SHP77 (cell line): Measurements from ENCODE around the gene ATG13.
"Not testable (repeated sequence)": the region's sequence is repeated elsewhere in the genome, so short reads cannot be mapped to it uniquely, and the experiment has no call there.

Source experiments
- DNase-seq, 2 experiments: peaks; one replicate each; lab custom pipeline; 2025; lab: John Stamatoyannopoulos, UW

The ATG13 gene

DNA sequence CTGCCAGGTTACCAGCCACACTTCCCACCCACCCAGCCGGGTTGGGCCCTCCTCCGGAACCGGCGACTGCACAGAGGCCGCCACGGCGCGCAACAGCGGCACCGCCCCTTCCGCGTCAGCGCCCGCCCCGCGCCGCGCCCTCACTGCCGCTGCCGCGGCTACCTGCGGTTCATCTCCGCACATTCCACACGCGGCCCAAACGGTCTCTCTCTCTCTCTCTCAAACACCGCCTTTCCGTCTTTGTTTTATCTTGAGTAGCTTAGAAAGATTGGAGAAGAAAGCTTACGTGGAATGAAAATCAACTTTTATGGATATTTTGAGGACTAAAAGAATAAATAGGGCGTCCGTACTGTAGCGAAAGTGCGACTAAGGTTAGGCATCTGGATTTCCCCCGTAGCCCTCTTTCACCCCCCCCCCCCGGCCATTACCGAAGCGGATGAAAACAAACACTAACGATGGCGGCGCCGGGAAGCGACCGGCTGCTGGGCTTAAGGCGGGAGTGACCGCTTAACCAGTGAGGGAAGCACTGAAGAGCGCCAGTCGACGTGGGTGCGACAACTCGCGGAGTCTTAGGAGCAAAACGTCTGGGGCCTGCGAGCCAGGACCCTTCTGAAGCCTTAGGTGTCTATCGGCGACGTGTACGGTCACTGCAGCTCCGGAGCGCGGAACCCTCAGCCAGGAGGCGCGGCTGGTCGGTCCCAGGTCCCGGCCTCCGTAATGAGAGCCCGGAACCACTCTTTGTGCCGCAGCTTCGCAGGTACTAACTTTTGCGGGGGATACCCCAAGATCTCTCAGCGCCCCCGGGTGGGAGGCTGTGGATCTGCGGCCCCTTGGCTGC lies at the start of gene ATG13, which contains the start of gene HARBI1:
Gene ATG13, plus strand, starts transcription at position 420 of the 838 bp plus-strand sequence. CDS start 26,739 bp downstream, outside the sequence.
Gene HARBI1, minus strand, starts transcription at position 94 of the 838 bp plus-strand sequence. CDS start 990 bp downstream, outside the sequence.
- DNase-seq = peak; percentile 75 to 77

GRCh38 chr11:46570790-46571398 lies 46.5 kb upstream of the ATG13 start:
- DNase-seq = no peak

DNA sequence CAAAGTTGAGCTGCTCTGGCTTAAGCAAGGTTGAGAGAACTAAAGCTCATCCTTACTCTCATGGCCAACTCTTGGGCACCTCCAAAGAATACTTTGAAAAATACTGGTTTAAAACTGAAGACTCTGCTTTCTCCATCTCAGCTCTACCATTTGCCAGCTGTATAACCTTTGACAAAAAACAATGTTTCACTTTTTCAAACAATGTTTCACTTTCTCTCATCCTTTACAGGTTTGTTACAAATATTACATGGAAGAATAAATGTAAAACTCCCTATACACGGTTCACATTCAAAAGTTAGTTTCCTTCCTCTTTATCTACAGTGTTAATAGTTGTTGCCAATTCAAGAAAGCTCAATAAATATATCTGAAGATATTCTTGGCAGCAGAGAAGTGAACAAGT lies 42.7 kb upstream of the ATG13 start:
- DNase-seq = no peak

GRCh38 chr11:46577058-46577457 lies 40.3 kb upstream of the ATG13 start:
- no peak for DNase-seq

GRCh38 chr11:46582588-46582987 lies 34.8 kb upstream of the ATG13 start:
- no peak for DNase-seq

DNA sequence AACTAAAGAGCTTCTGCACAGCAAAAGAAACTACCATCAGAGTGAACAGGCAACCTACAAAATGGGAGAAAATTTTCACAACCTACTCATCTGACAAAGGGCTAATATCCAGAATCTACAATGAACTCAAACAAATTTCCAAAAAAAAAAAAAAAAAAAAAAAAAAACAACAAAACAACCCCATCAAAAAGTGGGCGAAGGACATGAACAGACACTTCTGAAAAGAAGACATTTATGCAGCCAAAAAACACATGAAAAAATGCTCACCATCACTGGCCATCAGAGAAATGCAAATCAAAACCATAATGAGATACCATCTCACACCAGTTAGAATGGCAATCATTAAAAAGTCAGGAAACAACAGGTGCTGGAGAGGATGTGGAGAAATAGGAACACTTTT lies 33.8 kb upstream of the ATG13 start:
- DNase-seq = not testable (repeated sequence)

DNA sequence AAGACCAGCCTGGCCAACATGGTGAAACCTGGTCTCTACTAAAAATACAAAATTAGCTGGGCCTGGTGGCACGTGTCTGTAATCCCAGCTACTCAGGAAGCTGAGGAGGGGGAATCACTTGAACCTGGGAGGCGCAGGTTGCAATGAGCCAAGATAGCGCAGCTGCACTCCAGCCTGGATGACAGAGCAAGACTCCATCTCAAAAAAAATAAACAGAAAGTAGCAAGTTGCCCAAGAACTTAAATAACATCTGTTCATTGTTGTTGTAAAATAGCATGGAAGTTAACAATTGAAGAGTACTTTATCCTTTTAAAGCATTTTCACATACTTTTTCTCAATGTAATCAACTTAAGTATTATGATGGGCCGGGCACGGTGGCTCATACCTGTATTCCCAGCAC lies 29.2 kb upstream of the ATG13 start:
- DNase-seq = no peak

DNA sequence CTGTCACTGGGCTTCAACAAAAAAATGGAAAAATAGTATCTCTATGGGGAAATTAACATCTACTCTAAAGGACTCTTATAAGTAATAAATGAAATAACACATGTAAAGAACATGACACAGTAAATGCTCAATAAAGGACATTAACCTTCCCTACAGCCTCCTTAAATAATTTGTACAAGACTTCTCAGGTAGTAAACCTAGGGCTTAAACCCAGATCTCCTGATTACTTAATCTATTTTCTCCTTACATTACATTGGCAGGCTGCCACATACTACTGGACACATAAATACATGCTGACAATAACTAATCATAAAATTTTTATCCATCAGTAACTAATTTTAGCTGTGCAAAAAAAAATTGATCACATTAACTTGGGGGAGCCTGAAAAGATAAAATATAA lies 28.4 kb upstream of the ATG13 start:
- no peak for DNase-seq

- DNase-seq = no peak
Observed at GRCh38 chr11:46590740-46591605, 26.4 kb upstream of the ATG13 start.

- peak; percentile 90 for DNase-seq
Observed at GRCh38 chr11:46593550-46594373, 23.6 kb upstream of the ATG13 start, which contains the start of gene AMBRA1. TSS of gene AMBRA1 (minus strand) at chr11:46594023. CDS start at chr11:46548380, 45,643 bp downstream.

DNA sequence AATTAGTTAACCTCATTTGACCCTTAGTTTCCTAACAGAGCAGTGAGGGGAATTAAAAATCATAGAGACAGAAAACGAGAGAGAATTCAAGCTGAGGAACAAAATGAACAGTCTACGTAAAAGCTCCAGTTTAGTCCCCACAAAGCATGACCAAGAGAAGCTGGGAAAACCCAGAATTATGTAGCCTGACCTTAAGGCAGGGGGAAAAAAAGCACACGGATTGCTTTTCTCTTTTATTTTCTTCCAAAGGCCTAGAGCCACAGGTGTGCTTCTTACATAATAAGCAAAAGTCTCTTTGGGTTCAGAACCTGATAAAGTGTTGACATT lies 23.0 kb upstream of the ATG13 start:
- DNase-seq = no peak

DNA sequence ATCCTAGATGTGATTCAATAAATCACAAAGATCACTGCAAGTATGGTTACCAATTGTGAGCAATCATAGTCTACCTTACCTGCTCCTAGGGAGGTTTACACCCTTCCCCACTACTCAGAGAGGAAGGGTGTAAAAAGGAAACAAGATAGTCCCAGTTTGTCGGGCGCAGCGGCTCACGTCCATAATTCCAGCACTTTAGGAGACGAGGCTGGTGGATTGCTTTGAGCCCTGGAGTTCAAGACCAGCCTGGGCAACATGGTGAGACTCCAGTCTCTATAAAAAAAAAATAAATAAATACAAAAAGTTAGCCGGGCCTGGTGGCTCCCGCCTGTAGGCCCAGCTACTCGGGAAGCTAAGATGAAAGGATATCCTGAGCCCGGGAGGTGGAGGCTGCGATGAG lies 22.6 kb upstream of the ATG13 start:
- no peak for DNase-seq

GRCh38 chr11:46597155-46597554 lies 20.2 kb upstream of the ATG13 start:
- DNase-seq = no peak

GRCh38 chr11:46597609-46598219 lies 19.6 kb upstream of the ATG13 start:
- no peak for DNase-seq

DNA sequence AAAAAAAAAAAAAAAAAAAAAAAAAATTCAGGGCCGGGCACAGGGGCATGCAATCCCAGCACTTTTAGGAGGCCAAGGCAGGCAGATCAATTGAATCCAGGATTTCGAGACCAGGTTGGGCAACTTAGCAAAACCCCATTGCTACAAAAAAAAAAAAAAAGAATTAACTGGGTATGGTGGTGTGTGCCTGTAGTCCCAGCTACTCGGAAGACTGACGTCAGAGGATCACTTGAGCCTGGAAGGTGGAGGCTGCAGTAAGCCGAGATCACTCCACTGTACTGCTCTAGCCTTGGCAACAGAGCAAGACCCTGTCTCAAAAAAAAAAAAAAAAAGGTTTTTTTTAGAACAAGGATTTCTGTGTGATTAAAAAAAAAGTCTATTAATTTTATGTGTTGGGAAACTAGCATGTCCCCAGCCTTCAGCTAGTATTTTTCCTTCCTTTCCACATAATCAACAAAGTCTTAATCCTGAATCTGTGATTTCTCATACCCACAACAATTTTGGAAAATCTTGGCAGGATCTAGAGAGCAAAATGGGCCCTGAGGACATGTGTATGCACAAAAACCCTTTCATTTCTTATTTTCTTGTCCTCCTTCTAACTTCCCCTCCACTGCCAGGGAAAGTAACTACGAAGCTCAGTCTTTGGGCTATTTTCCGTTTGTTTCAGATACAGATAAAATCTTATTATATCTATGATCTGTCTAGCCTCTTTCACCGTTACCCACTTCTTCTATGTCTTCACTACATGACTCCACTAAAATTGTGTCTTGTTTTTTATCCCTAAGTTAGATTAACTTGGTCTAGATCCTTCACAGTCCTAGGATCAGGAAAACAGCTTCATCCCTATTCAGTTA lies 17.8 kb upstream of the ATG13 start:
- no peak for DNase-seq

GRCh38 chr11:46600194-46600960 lies 17.0 kb upstream of the ATG13 start:
- DNase-seq = no peak

- no peak for DNase-seq
Observed at GRCh38 chr11:46601129-46601528, 16.2 kb upstream of the ATG13 start.

DNA sequence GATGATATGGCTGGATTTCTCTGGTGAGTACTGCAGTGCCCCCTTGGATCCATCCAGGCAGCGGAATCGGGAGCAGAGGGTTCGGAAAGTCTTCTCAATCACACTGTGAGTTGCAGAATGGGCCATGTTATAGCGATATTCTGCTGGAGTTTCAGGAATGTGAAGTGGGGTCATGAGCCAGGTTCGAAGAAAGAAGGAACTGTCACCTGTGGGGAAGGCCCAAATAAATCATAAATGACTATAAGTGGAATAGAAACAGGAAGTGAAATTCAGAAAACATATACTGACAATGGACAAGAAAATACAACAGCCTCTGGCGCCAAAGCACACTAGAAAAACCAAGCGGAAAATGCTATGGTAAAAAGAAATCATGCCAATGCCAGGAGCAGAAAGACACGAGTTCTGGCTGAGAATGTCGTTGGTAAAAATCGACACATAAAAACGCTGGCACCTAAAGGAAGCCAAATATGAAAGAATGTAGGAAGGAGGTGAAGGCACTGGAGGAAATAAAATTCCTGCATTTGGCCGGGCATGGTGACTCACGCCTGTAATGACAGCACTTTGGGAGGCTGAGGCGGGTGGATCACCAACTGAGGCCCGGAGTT lies 13.5 kb upstream of the ATG13 start:
- no peak for DNase-seq

- DNase-seq = no peak
Observed at GRCh38 chr11:46604796-46605195, 12.6 kb upstream of the ATG13 start.
